Fibroblast of pulmonary artery (primary cell): ENCODE results near the gene OTOS.

Source experiments
- DNase-seq: peaks from one replicate; pipeline ENCODE4 v3.0.0-alpha.2; 2010; ENCODE audit warnings: low read depth
- H3K4me3 ChIP-seq: replicated peaks from 2 replicates; pipeline ENCODE4 v1.5.1; 2011; ENCODE audit warnings: low read depth, mild to moderate bottlenecking, control low read depth, low read length, moderate library complexity
- TF ChIP-seq, protein P1 (sequence below): IDR thresholded peaks from 2 replicates; pipeline ENCODE4 v1.5.1; 2011; ENCODE audit warnings: mild to moderate bottlenecking, control low read depth, low read length, inconsistent platforms; ENCODE audit errors: missing control alignments

Gene OTOS

DNA sequence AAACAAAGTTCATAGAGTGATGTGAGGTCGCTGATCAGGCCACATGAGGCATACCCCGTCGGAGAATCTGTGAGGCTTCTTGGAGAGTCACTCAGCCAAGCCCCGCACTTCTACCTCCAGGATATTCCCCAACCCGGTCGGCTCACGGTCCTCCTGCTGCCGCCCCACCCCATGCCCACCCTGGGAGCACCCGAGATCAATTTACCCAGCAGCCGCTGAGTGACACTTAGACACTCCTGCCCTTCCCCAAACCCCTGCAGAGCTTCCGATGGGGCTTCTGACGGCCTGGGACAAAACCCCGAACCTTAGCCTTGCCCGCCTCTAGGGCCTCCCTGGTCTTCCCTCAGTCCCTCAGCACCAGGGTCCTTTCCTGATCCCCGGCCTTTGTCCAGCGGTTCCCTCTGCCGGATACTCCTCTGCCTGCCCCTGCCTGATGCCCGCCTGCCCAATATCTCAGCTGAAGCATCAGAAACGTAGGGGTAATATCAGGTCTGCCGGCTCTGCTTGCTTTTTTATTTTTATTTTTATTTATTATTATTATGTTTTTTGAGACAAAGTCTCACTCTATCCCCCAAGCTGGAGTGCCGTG is 18.9 kb upstream of the OTOS start:
- TF ChIP-seq, protein P1, sequence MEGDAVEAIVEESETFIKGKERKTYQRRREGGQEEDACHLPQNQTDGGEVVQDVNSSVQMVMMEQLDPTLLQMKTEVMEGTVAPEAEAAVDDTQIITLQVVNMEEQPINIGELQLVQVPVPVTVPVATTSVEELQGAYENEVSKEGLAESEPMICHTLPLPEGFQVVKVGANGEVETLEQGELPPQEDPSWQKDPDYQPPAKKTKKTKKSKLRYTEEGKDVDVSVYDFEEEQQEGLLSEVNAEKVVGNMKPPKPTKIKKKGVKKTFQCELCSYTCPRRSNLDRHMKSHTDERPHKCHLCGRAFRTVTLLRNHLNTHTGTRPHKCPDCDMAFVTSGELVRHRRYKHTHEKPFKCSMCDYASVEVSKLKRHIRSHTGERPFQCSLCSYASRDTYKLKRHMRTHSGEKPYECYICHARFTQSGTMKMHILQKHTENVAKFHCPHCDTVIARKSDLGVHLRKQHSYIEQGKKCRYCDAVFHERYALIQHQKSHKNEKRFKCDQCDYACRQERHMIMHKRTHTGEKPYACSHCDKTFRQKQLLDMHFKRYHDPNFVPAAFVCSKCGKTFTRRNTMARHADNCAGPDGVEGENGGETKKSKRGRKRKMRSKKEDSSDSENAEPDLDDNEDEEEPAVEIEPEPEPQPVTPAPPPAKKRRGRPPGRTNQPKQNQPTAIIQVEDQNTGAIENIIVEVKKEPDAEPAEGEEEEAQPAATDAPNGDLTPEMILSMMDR: no peak
- no peak overlapping the region for H3K4me3 ChIP-seq
- DNase-seq: no peak

DNA sequence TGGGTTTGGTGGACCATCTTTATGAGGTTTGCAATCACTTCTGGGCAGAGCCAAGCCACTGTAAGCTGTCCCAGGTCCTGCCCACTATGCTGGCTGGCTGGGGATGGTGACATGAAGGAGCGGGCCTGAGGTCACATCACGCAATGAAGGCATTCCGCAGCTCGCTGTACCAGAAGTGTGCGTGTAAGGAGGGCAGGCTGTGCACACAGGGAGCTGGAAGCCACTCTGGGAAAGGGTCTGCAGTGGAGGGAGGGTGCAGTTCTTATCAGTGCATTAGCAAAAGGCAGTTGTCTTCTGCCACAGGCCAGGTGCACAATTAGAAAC is 16.7 kb upstream of the OTOS start:
- no peak for DNase-seq
- TF ChIP-seq, protein P1: no peak
- H3K4me3 ChIP-seq: no peak overlapping the region

DNA sequence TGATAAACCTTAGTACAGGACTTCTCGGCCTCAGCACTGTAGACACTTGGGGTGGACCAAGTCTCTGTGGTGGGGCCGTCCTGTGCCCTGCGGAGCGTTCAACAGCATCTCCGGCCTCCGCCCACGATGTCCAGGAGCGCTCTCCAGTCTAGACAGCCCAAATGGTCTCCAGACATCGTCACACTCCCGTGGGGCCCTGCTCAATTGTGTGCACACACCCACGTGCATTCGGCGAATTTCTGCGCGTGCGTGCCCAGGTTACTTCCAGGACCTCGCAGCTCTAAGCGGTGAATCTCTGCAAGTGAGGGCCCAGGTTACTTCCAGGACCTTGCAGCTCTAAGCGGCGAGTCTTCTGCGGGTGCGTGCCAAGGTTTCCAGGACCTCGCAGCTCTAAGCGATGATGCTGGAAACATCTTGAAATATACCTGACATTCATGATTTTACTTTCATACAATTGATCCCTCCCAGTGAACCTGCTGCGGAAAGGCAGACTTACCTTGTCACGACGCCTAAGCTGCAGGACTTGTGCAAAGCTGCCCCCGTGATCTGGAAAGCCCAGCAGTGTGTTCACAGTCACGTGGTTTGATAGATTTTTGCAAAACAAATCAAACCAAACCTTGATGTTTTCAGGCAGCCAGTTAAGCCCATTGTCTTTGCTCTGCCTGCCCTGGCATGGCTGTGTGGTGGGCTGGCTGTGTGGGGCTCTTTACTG is 16.1 kb upstream of the OTOS start:
- H3K4me3 ChIP-seq: no peak overlapping the region
- DNase-seq: no peak
- TF ChIP-seq, protein P1: no peak

DNA sequence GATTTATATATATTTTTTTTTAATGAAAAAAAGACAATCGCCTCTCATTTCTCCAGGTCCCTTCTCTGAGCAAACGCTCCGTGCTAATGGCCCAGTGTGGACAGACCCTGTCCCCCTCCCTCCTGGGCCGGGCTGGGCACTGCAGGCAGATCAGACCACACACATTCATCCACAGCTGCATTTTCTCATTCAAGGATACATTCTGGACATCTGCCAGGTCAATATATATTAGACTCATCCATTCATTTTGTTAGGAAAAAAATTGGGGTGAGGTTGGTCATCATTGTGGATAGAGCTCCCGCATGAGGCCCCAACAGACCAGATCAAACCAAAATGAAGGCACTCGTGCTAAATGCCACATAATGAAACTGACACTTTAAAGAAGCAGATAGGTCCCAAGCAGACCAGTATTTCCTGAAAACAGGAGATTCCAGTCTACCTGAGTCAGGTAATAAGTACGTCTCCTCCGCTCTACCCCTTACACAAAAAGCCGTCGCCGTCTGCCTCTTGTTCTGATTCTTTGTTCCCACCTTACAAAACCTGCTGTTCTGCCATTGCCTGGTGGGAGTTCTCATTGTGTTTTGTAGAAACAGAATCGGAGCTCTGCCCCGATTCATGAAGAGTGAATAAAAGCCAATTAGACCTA is 15.4 kb upstream of the OTOS start:
- H3K4me3 ChIP-seq: no peak overlapping the region
- TF ChIP-seq, protein P1: no peak
- no peak for DNase-seq

DNA sequence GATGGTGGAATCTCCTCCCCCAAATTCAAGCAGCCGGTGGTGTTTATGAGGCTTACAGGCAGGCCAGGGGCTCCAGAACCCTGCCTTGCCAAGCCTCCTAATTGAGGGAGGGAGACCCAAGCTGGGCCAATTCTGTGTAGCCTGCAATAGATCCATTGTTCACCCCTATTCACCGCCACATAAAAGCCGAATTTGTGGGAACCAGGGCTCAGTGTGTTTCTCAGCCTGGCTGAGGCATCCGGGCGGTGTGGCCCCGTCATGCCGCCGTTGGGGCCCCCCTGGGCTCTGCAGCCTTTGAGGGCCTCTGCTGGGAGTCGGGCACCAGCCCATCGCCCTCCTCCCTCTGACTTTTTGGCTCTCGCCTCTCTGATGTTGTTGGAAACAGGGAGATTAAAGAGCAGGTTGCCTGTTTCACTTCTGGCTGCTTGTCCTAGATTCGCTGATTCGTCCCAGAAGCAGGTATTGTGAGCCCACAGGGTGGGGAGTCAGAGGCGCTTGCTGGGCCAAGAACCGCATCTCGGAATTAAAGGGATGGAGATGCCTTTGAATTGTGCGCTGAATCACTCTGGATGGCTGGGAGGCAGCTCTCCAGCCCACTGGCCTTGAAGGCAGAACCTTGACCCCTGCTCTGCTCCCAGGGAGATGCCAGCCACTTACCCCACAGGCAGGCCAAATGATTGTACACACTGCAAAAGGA is 14.7 kb upstream of the OTOS start:
- no peak overlapping the region for H3K4me3 ChIP-seq
- TF ChIP-seq, protein P1: no peak
- no peak for DNase-seq

DNA sequence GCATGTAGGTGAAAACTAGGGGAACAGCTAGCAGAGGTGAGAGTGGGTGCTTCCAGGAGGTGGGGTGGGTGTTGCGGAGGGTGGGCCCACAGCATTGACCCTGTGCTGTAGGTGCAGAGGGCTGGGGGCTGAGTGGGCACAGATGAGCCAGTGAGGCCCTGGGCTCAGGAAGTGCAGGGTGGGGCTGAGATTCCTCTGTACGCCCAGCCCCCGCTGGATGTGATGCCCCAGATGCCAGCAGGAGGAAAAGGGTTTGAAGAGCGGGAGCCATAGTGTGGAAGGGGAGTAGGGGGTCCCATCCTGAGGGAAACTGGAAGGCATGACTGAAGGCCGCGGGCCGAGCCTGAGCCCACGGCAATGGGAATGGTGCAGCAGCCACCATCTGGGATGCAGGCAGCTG is 14.1 kb upstream of the OTOS start:
- no peak for DNase-seq
- H3K4me3 ChIP-seq: no peak overlapping the region
- TF ChIP-seq, protein P1: no peak
